H1 (cell line): ENCODE data around the gene LARP6. TPM values are rescaled to one million over a fixed set of nuclear protein-coding genes. Genes with fewer than 3 reads are reported as not detected.

Source experiments
- CTCF ChIA-PET: fragments of 300-600 bp; sonication (Branson Sonifier 250); formaldehyde crosslinking; loops from one replicate; lab custom pipeline; 2021; ENCODE audit not compliant: partially characterized antibody; lab: Charles Lee
- POLR2A ChIA-PET: fragments of 300-600 bp; sonication (Branson Sonifier 250); formaldehyde crosslinking; loops from one replicate; lab custom pipeline; 2021; ENCODE audit warnings: inconsistent platforms; ENCODE audit not compliant: partially characterized antibody; lab: Charles Lee
- DNase-seq, 2 experiments: peaks; one replicate each; pipeline versions ENCODE4 v3.0.0 to v3.0.0-alpha.2; 2010 to 2022; ENCODE audit warnings: low spot score in 2 of 2, low read depth in 1 of 2, mixed read lengths in 1 of 2
- FAIRE-seq: peaks from 2 replicates; lab custom pipeline; 2011; peaks lifted over from hg19 to GRCh38; lab: Jason Lieb, UNC
- H2AFZ ChIP-seq: 2 replicates; pipeline ENCODE4 v1.8.1; 2012; ENCODE audit warnings: low read length, inconsistent platforms
- H2AK5ac ChIP-seq: 2 replicates; pipeline ENCODE4 v1.6.1; 2013; ENCODE audit warnings: low read depth, low read length
- H2BK120ac ChIP-seq: replicated peaks from 2 replicates; pipeline ENCODE3; 2013; ENCODE audit warnings: low read depth, low read length, inconsistent platforms
- H2BK12ac ChIP-seq: 2 replicates; pipeline ENCODE4 v1.6.1; 2013; ENCODE audit warnings: low read depth, low read length
- H2BK15ac ChIP-seq: 2 replicates; pipeline ENCODE4 v1.6.1; 2013; ENCODE audit warnings: low read length
- H2BK20ac ChIP-seq: 2 replicates; pipeline ENCODE4 v1.6.1; 2013; ENCODE audit warnings: low read length
- H2BK5ac ChIP-seq: 2 replicates; pipeline ENCODE4 v1.6.1; 2013; ENCODE audit warnings: low read depth, low read length
- H3K14ac ChIP-seq: 2 replicates; pipeline ENCODE4 v1.6.1; 2013; ENCODE audit warnings: inconsistent platforms; ENCODE audit not compliant: insufficient read length
- H3K18ac ChIP-seq: 2 replicates; pipeline ENCODE4 v1.6.1; 2013; ENCODE audit warnings: low read length; ENCODE audit errors: extremely low read depth
- H3K23ac ChIP-seq: 2 replicates; pipeline ENCODE4 v1.6.1; 2013; ENCODE audit warnings: inconsistent platforms; ENCODE audit not compliant: insufficient read length
- H3K23me2 ChIP-seq: 2 replicates; pipeline ENCODE4 v1.6.1; 2013; ENCODE audit warnings: low read depth, low read length
- H3K27ac ChIP-seq: 2 replicates; pipeline ENCODE4 v1.6.1; 2011; ENCODE audit warnings: low read depth, low read length, inconsistent platforms
- H3K27me3 ChIP-seq, 4 experiments: replicated peaks in 1 of 4; 1 replicate in 1 of 4; 2 replicates in 3 of 4; pipeline versions ENCODE4 v1.6.1 to v1.8.1; 2011 to 2013; ENCODE audit warnings: low read length in 3 of 4, mild to moderate bottlenecking in 3 of 4, inconsistent platforms in 2 of 4, mixed read lengths in 2 of 4, moderate library complexity in 1 of 4; ENCODE audit not compliant: control insufficient read depth in 3 of 4, insufficient read depth in 3 of 4; ENCODE audit errors: extremely low read depth in 1 of 4
- H3K36me3 ChIP-seq, 4 experiments: 2 replicates each; pipeline versions ENCODE4 v1.6.1 to v1.8.1; 2011 to 2013; ENCODE audit warnings: mild to moderate bottlenecking in 4 of 4, low read length in 3 of 4, moderate library complexity in 2 of 4, control low read depth in 1 of 4, inconsistent platforms in 1 of 4; ENCODE audit not compliant: insufficient read depth in 4 of 4, control insufficient read depth in 2 of 4
- H3K4ac ChIP-seq: replicated peaks from 2 replicates; pipeline ENCODE3; 2013; ENCODE audit warnings: low read length, low read depth, mixed read lengths, inconsistent platforms; ENCODE audit not compliant: insufficient read length
- H3K4me1 ChIP-seq, 4 experiments: replicated peaks in 1 of 4; 1 replicate in 1 of 4; 2 replicates in 3 of 4; pipeline versions ENCODE4 v1.6.1 to v1.8.1; 2011 to 2013; ENCODE audit warnings: low read length in 3 of 4, inconsistent platforms in 2 of 4, mixed read lengths in 1 of 4; ENCODE audit not compliant: insufficient read depth in 4 of 4, control insufficient read depth in 3 of 4
- H3K4me2 ChIP-seq, 2 experiments: 2 replicates each; pipeline versions ENCODE4 v1.6.1 to v1.8.1; 2011 to 2013; ENCODE audit warnings: low read depth in 2 of 2, low read length in 2 of 2, control low read depth in 1 of 2, inconsistent platforms in 1 of 2, mild to moderate bottlenecking in 1 of 2; ENCODE audit not compliant: insufficient read depth in 1 of 2
- H3K4me3 ChIP-seq, 4 experiments: fragments of 200-600, 300-600 bp in 1 of 4; sonication (generic), shearing (Covaris generic), sonication (Bioruptor Twin) in 1 of 4; 2 replicates each; pipeline versions ENCODE4 v1.5.1 to v1.8.1; 2011 to 2016; ENCODE audit warnings: low read length in 4 of 4, low read depth in 3 of 4, control low read depth in 2 of 4, inconsistent platforms in 2 of 4, mild to moderate bottlenecking in 2 of 4, mixed read lengths in 1 of 4, moderate library complexity in 1 of 4; ENCODE audit not compliant: insufficient read depth in 2 of 4; ENCODE audit errors: extremely low read depth in 1 of 4
- H3K56ac ChIP-seq: replicated peaks from 2 replicates; pipeline ENCODE3; 2013; ENCODE audit warnings: low read depth, mild to moderate bottlenecking, mixed read lengths, low read length, inconsistent platforms; ENCODE audit not compliant: insufficient read length
- H3K79me1 ChIP-seq: 2 replicates; pipeline ENCODE4 v1.6.1; 2013; ENCODE audit warnings: low read depth, low read length, control low read depth
- H3K79me2 ChIP-seq, 2 experiments: 2 replicates each; pipeline versions ENCODE4 v1.6.1 to v1.8.1; 2012 to 2013; ENCODE audit warnings: low read length in 2 of 2, mild to moderate bottlenecking in 2 of 2, inconsistent platforms in 1 of 2; ENCODE audit not compliant: insufficient read depth in 2 of 2, control insufficient read depth in 1 of 2
- H3K9ac ChIP-seq, 4 experiments: replicated peaks in 1 of 4; 1 replicate in 1 of 4; 2 replicates in 3 of 4; pipeline versions ENCODE4 v1.6.1 to v1.8.1; 2011 to 2013; ENCODE audit warnings: low read depth in 3 of 4, low read length in 3 of 4, control low read depth in 2 of 4, mild to moderate bottlenecking in 2 of 4, moderate library complexity in 2 of 4, inconsistent platforms in 1 of 4; ENCODE audit errors: extremely low read depth in 1 of 4
- H3K9me3 ChIP-seq, 2 experiments: 2 replicates each; pipeline versions ENCODE4 v1.6.1 to v1.8.1; 2012 to 2013; ENCODE audit warnings: mild to moderate bottlenecking in 2 of 2, moderate library complexity in 2 of 2, control low read depth in 1 of 2, inconsistent platforms in 1 of 2, low read depth in 1 of 2, low read length in 1 of 2, mixed read lengths in 1 of 2; ENCODE audit not compliant: insufficient read depth in 2 of 2
- H4K20me1 ChIP-seq, 2 experiments: replicated peaks in 1 of 2; 2 replicates each; pipeline versions ENCODE3 to v1.8.1; 2011 to 2013; ENCODE audit warnings: inconsistent platforms in 2 of 2, low read length in 2 of 2, mild to moderate bottlenecking in 1 of 2; ENCODE audit not compliant: insufficient read depth in 2 of 2, control insufficient read depth in 1 of 2
- H4K5ac ChIP-seq: 2 replicates; pipeline ENCODE4 v1.6.1; 2013; ENCODE audit warnings: low read length, low read depth, mixed read lengths, inconsistent platforms; ENCODE audit not compliant: insufficient read length
- H4K8ac ChIP-seq: 2 replicates; pipeline ENCODE4 v1.8.0; 2013; ENCODE audit warnings: mild to moderate bottlenecking, moderate library complexity, low read length, inconsistent platforms; ENCODE audit not compliant: insufficient read depth; ENCODE audit errors: extremely low read depth
- H4K91ac ChIP-seq: replicated peaks from 2 replicates; pipeline ENCODE3; 2013; ENCODE audit warnings: low read length, mixed read lengths, inconsistent platforms; ENCODE audit not compliant: insufficient read length
- CBX5 ChIP-seq: fragments of 300-800, 300-1000 bp; sonication (generic); IDR thresholded peaks from 2 replicates; pipeline ENCODE4 v1.7.1; 2016; ENCODE audit warnings: antibody characterized with exemption, low read length, low read depth
- CHD2 ChIP-seq: IDR thresholded peaks from 2 replicates; pipeline ENCODE4 v1.6.1; 2012; ENCODE audit warnings: low read length, improper control_type of control experiment
- CREB1 ChIP-seq: IDR thresholded peaks from 2 replicates; pipeline ENCODE4 v1.6.1; 2012; ENCODE audit warnings: inconsistent platforms
- EGR1 ChIP-seq: IDR thresholded peaks from 2 replicates; pipeline ENCODE4 v1.6.1; 2011; ENCODE audit warnings: low read depth, low read length, borderline replicate concordance
- JUN ChIP-seq: IDR thresholded peaks from 2 replicates; pipeline ENCODE4 v1.6.1; 2011; ENCODE audit warnings: low read depth, mild to moderate bottlenecking, improper control_type of control experiment, low read length
- KDM5A ChIP-seq: fragments of 200-600 bp; IDR thresholded peaks from 2 replicates; pipeline ENCODE4 v1.7.1; 2012; ENCODE audit warnings: mild to moderate bottlenecking, low read length, inconsistent platforms, mixed read lengths
- MAFK ChIP-seq: IDR thresholded peaks from 2 replicates; pipeline ENCODE4 v1.6.1; 2012; ENCODE audit warnings: low read depth, mild to moderate bottlenecking, improper control_type of control experiment, low read length
- NRF1 ChIP-seq: IDR thresholded peaks from 2 replicates; pipeline ENCODE4 v1.6.1; 2011; ENCODE audit warnings: mild to moderate bottlenecking, low read depth, low read length, improper control_type of control experiment
- POU5F1 ChIP-seq: IDR thresholded peaks from 2 replicates; pipeline ENCODE4 v1.6.1; 2011; ENCODE audit warnings: low read depth, mild to moderate bottlenecking, low read length, moderate library complexity
- RAD21 ChIP-seq, 2 experiments: IDR thresholded peaks in 1 of 2; conservative IDR thresholded peaks in 1 of 2; 2 replicates each; pipeline ENCODE4 v1.6.1; 2011; ENCODE audit warnings: low read depth in 2 of 2, low read length in 2 of 2, improper control_type of control experiment in 1 of 2, inconsistent platforms in 1 of 2, mild to moderate bottlenecking in 1 of 2, moderate library complexity in 1 of 2
- TAF7 ChIP-seq: optimal IDR thresholded peaks from 2 replicates; pipeline ENCODE3; 2011; ENCODE audit warnings: low read depth, mild to moderate bottlenecking, inconsistent platforms, low read length, moderate library complexity, borderline replicate concordance
- TEAD4 ChIP-seq: IDR thresholded peaks from 2 replicates; pipeline ENCODE4 v1.6.1; 2012; ENCODE audit warnings: low read depth, low read length, inconsistent platforms, mixed read lengths
- WGBS, 2 experiments: shearing (Covaris generic) in 1 of 2; methylation state at CpG; one replicate each; pipeline versions ENCODE4 v1.1.6 to v1.1.7; 2013 to 2015; ENCODE audit warnings: low lambda C conversion rate in 2 of 2, mixed read lengths in 2 of 2, inconsistent platforms in 1 of 2, low coverage in 1 of 2, missing lambda C conversion rate in 1 of 2; ENCODE audit not compliant: insufficient replicate concordance in 2 of 2, insufficient coverage in 1 of 2, insufficient read length in 1 of 2; ENCODE audit errors: extremely low coverage in 1 of 2, missing lambda C conversion rate in 1 of 2; 5-methylcytosine and 5-hydroxymethylcytosine counted together
- polyA plus RNA-seq, 7 experiments: library from polyadenylated mRNA; depleted of rRNA in 3 of 7; stranded (reverse) in 5 of 7; unstranded in 2 of 7; fragments of >200 nt in 5 of 7; fragments of 200-250 nt in 2 of 7; gene quantifications; 1 replicate in 5 of 7; 2 replicates in 1 of 7; 4 replicates in 1 of 7; pipeline versions ENCODE4 v1.2.1 to v1.2.3, GENCODE V29; 2011 to 2013; ENCODE audit warnings: missing spikeins in 2 of 7, mixed read lengths in 2 of 7
- total RNA-seq: library from RNA; stranded (reverse); fragmentation: NEBNext Ultra II Directional; extraction: Animal tissue kit (Norgen Biotek cat#: 25700); gene quantifications from 2 replicates; pipeline ENCODE4 v1.2.1, GENCODE V29; 2021
- TF ChIP-seq, protein P1 (sequence below): IDR thresholded peaks from 2 replicates; pipeline ENCODE4 v1.6.1; 2011; ENCODE audit warnings: low read length, improper control_type of control experiment

Gene LARP6
- total and polyA plus RNA-seq, 2 of the 8 experiments (the other 6 are each of a cell fraction or from before 2014, with no cell fraction given), result 21.0 to 24.7 TPM

DNA sequence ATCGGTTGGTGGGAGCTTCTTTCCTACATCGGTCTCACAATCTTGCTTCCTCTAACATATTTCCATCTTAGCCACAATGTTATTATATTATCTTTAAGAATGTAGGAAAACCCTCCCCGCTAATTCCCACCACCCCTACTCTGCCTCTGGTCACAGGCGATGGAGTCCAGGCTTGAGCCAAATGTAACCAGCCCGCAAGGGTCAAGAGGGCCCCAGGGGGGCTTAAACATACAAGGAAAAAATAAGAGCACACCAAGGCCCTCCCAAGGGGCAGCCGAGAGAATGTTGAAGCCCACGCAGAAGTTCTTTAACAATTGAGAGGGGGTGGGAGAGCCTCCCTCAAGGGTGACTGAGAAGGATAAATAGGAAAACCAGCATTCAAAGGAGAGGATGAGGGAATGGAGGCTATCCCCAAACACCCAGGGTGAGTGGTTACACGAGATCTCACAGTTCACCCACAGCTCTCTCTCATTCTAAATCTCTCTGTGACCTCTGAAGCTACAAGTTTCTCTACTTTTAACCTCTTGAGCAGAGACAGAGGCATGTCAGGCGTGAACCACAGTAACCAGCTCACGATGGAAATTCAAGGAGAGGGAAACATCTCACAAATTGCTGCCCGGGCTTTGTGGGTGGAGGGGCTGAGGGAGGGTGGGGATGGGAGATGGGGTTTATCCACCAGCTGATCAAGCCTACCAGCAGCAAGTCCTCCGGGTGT, 59.2 kb downstream of the LARP6 start:
- no peaks in the 10 kb centered on the region for H3K79me2 ChIP-seq
- no peak overlapping the region for H2BK20ac ChIP-seq
- H2BK12ac ChIP-seq, result no peak overlapping the region
- no peak overlapping the region for H3K14ac ChIP-seq
- H2BK120ac ChIP-seq, result no peak overlapping the region
- no peak overlapping the region for H3K56ac ChIP-seq
- H4K20me1 ChIP-seq, result no peaks in the 10 kb centered on the region
- H3K4ac ChIP-seq, result no peak overlapping the region
- H3K9me3 ChIP-seq, result no peaks in the 10 kb centered on the region; a peak in 1 of 4 replicates
- no peak overlapping the region for H4K5ac ChIP-seq
- DNase-seq (no peak), FAIRE-seq (no peak)
- no peak overlapping the region for H3K18ac ChIP-seq
- POLR2A ChIA-PET, result no interaction called here
- WGBS, 2 experiments, result 90% methylated on average over 10 of the region's 12 CpGs; no CpG with 5 or more reads in 1 of the 2 experiments
- H2AK5ac ChIP-seq, result no peak overlapping the region
- H3K27ac ChIP-seq, result no peak overlapping the region
- no peak overlapping the region for H2BK5ac ChIP-seq
- H4K8ac ChIP-seq, result no peak overlapping the region
- H3K9ac ChIP-seq, result no peak overlapping the region
- no peaks in the 10 kb centered on the region for H3K36me3 ChIP-seq
- no peaks in the 10 kb centered on the region for H3K79me1 ChIP-seq
- no peaks in the 10 kb centered on the region for H3K23me2 ChIP-seq
- no peaks in the 10 kb centered on the region; a peak in 1 of 7 replicates for H3K4me1 ChIP-seq
- H2BK15ac ChIP-seq, result no peak overlapping the region
- no peak overlapping the region for H3K4me2 ChIP-seq
- no peak overlapping the region for H3K4me3 ChIP-seq
- H2AFZ ChIP-seq, result no peak overlapping the region
- H3K23ac ChIP-seq, result no peak overlapping the region
- H4K91ac ChIP-seq, result no peak overlapping the region
- CTCF ChIA-PET, result interaction anchor here (0.6 to 1.8 kb wide), 5 partner anchors 16 to 72 kb away, joined by 3 to 8 read pairs (median 3); no protein-coding TSS in a partner anchor
- no peaks in the 10 kb centered on the region for H3K27me3 ChIP-seq
- TF ChIP-seq RAD21 (IDR thresholded peaks at IDR 0.05 in 1 of 2, conservative IDR thresholded peaks at IDR 0.05 in 1 of 2; ENCODE audit: low read depth in 2 of 2, low read length in 2 of 2) (no peak), TEAD4 (no peak), POU5F1 (no peak), MAFK (no peak), TAF7 (no peak), NRF1 (no peak), CBX5 (no peak), CREB1 (no peak), JUN (no peak), EGR1 (no peak), CHD2 (no peak), KDM5A (no peak)
- TF ChIP-seq, protein P1, sequence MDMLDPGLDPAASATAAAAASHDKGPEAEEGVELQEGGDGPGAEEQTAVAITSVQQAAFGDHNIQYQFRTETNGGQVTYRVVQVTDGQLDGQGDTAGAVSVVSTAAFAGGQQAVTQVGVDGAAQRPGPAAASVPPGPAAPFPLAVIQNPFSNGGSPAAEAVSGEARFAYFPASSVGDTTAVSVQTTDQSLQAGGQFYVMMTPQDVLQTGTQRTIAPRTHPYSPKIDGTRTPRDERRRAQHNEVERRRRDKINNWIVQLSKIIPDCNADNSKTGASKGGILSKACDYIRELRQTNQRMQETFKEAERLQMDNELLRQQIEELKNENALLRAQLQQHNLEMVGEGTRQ, result no peak
